Erythroblast (primary cell): ENCODE results near the gene CDK15.

Source experiments
- GATA1 ChIP-seq: IDR thresholded peaks from 2 replicates; pipeline ENCODE4 v1.6.1; 2011; ENCODE audit warnings: low read depth, mild to moderate bottlenecking, control low read depth, low read length, moderate library complexity
- POLR2A ChIP-seq: IDR thresholded peaks from 2 replicates; pipeline ENCODE4 v1.6.1; 2011; ENCODE audit warnings: mild to moderate bottlenecking, low read length

DNA sequence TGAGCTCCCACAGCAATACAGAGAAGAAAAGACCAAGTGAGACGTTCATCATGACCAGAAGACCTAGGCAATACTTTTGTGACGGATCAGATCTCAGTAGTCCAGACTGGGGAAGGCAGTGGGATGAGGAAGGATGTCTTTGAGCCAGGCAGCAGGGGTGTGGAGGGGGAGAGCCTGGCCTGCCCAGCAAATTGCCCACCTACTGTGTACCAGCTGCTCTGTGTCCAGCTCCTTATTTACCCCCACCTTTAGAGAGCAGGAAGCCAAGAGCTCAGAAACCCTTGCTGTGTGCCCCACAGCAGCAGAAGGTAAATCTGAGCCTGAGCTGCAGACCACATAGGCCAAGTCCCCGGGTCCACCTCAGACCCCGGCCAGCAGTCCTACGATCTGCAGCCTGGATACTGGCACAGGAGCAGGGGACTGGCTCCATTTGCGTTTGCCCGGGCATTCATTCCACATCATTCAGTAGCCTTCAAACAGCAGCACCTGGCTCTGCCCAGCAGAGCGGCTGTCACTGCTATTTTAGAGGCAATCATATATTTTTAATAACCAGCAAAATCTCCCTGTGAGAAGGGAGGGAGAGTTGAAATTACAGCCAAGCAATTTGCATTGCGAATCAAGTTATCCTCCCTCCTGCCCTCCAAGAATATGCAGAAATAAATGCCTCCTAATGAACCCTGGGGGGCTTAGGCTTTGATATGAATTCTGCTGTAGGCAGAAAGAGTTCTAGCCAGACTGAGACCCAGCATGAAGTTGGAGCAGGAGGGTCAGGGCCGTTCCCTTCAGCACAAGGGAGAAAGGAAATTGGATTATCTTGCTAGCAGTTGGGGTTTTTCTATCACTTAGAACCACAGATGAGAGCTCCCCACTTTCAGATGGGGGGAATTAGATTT, 117.3 kb downstream of the CDK15 start:
- TF ChIP-seq POLR2A (no peak), GATA1 (no peak)
